ENCODE results near the gene SPNS3.

Gene SPNS3

DNA sequence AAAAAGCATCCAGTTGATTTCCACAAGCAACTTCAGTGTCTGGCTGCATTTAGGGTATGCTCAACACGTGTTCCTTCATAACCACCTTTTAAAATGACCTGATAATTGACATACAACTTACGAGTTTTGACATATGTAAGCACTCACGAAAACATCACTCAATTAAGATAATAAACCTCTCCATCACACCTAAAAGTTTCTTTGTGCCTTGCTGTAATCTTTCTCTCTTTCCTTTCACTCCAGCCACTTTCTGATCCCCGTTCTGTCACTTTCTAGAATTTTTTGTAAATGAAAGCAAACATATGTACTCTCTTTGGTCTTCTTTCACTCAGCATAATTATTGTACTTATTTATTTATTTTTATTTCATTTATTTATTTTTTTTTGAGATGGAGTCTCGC, 46.6 kb upstream of the SPNS3 start:
- Histone ChIP-seq H3K4me3 (ENCODE audit: low read depth, low read length) (no peak overlapping the region), H3K4me1 (ENCODE audit: control insufficient read depth, insufficient read depth, low read length) (no peaks in the 10 kb centered on the region), H3K9me3 (ENCODE audit: control insufficient read depth, insufficient read depth, low read depth, low read length) (no peaks in the 10 kb centered on the region), H3K27ac (ENCODE audit: extremely low read depth, low read depth, low read length) (no peak overlapping the region), H3K36me3 (ENCODE audit: control insufficient read depth in 2 of 2, insufficient read depth in 1 of 2, low read length in 2 of 2) (no peaks in the 10 kb centered on the region)
- CTCF ChIA-PET: interaction anchor here (0.6 kb wide), 2 partner anchors 49 to 470 kb away, joined by 3 read pairs; no protein-coding TSS in a partner anchor
- TF ChIP-seq SETDB1 (IDR thresholded peaks at IDR 0.05; ENCODE audit: insufficient read length, low read length): no peak
- TF ChIP-seq GLIS2 (tag by site-specific recombination; IDR thresholded peaks at IDR 0.05): no peak
- TF ChIP-seq, protein P1, sequence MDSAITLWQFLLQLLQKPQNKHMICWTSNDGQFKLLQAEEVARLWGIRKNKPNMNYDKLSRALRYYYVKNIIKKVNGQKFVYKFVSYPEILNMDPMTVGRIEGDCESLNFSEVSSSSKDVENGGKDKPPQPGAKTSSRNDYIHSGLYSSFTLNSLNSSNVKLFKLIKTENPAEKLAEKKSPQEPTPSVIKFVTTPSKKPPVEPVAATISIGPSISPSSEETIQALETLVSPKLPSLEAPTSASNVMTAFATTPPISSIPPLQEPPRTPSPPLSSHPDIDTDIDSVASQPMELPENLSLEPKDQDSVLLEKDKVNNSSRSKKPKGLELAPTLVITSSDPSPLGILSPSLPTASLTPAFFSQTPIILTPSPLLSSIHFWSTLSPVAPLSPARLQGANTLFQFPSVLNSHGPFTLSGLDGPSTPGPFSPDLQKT (IDR thresholded peaks at IDR 0.05; ENCODE audit: borderline replicate concordance, low read depth, low read length): no peak
- TF ChIP-seq PRDM1 (tag by site-specific recombination; IDR thresholded peaks at IDR 0.05): peak; percentile 61
- no peak for TF ChIP-seq ZNF266 (tag by site-specific recombination; IDR thresholded peaks at IDR 0.05; ENCODE audit: low read depth)
- POLR2A ChIA-PET: interaction anchor here (1.0 to 1.5 kb wide), 2 partner anchors 15 to 21 kb away, joined by 3 to 5 read pairs; no protein-coding TSS in a partner anchor

DNA sequence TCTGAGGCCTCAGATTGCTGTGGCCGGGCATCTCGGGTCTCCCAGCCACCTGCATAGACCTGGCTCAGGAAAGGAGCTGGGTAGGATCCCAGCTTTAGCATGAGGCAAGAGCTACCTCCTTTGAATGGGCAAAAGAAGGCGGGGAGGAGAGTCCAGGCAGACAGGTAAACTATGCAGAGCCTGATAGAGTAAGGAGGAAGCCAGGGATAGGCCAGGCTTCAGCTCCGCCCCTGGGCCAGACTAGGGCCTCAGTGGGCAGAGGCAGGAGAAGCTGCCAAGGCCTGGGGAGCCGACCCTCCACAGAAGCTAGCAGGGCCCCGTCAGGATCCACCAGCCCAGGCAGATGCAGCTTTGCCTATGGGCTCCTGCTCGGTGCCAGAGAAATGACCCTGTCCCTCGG, 44.7 kb upstream of the SPNS3 start:
- CTCF ChIA-PET: interaction anchor here (0.5 to 1.0 kb wide), 4 partner anchors 19 to 141 kb away, joined by 3 to 4 read pairs (median 3); no protein-coding TSS in a partner anchor
- POLR2A ChIA-PET: no interaction called here
- H3K4me1 ChIP-seq (ENCODE audit: control insufficient read depth, insufficient read depth, low read length): no peaks in the 10 kb centered on the region
- no peaks in the 10 kb centered on the region for H3K36me3 ChIP-seq (ENCODE audit: control insufficient read depth in 2 of 2, insufficient read depth in 1 of 2, low read length in 2 of 2)
- no peaks in the 10 kb centered on the region for H3K9me3 ChIP-seq (ENCODE audit: control insufficient read depth, insufficient read depth, low read depth, low read length)
- H3K27ac ChIP-seq (ENCODE audit: extremely low read depth, low read depth, low read length): no peak overlapping the region
- H3K4me3 ChIP-seq (ENCODE audit: low read depth, low read length): no peak overlapping the region
- TF ChIP-seq ZNF48 (tag by site-specific recombination; IDR thresholded peaks at IDR 0.05) (no peak), KLF8 (tag by site-specific recombination; IDR thresholded peaks at IDR 0.05) (no peak), ZBTB17 (tag by site-specific recombination; IDR thresholded peaks at IDR 0.05) (no peak), GLIS1 (tag by site-specific recombination; IDR thresholded peaks at IDR 0.05) (no peak), ZNF341 (tag by site-specific recombination; IDR thresholded peaks at IDR 0.05; ENCODE audit: low read depth) (no peak), ZNF10 (tag by site-specific recombination; IDR thresholded peaks at IDR 0.05) (no peak), KLF16 (tag by site-specific recombination; IDR thresholded peaks at IDR 0.05) (no peak), ZEB2 (tag by site-specific recombination; IDR thresholded peaks at IDR 0.05) (no peak), YY2 (tag by site-specific recombination; IDR thresholded peaks at IDR 0.05) (no peak), ZNF473 (tag by site-specific recombination; IDR thresholded peaks at IDR 0.05) (no peak), BCL11B (tag by site-specific recombination; IDR thresholded peaks at IDR 0.05; ENCODE audit: low read depth) (no peak)
- TF ChIP-seq, protein P2, sequence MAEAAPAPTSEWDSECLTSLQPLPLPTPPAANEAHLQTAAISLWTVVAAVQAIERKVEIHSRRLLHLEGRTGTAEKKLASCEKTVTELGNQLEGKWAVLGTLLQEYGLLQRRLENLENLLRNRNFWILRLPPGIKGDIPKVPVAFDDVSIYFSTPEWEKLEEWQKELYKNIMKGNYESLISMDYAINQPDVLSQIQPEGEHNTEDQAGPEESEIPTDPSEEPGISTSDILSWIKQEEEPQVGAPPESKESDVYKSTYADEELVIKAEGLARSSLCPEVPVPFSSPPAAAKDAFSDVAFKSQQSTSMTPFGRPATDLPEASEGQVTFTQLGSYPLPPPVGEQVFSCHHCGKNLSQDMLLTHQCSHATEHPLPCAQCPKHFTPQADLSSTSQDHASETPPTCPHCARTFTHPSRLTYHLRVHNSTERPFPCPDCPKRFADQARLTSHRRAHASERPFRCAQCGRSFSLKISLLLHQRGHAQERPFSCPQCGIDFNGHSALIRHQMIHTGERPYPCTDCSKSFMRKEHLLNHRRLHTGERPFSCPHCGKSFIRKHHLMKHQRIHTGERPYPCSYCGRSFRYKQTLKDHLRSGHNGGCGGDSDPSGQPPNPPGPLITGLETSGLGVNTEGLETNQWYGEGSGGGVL (tag by site-specific recombination; IDR thresholded peaks at IDR 0.05): no peak
- TF ChIP-seq, protein P3, sequence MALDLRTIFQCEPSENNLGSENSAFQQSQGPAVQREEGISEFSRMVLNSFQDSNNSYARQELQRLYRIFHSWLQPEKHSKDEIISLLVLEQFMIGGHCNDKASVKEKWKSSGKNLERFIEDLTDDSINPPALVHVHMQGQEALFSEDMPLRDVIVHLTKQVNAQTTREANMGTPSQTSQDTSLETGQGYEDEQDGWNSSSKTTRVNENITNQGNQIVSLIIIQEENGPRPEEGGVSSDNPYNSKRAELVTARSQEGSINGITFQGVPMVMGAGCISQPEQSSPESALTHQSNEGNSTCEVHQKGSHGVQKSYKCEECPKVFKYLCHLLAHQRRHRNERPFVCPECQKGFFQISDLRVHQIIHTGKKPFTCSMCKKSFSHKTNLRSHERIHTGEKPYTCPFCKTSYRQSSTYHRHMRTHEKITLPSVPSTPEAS (tag by site-specific recombination; IDR thresholded peaks at IDR 0.05): no peak
- TF ChIP-seq, protein P4, sequence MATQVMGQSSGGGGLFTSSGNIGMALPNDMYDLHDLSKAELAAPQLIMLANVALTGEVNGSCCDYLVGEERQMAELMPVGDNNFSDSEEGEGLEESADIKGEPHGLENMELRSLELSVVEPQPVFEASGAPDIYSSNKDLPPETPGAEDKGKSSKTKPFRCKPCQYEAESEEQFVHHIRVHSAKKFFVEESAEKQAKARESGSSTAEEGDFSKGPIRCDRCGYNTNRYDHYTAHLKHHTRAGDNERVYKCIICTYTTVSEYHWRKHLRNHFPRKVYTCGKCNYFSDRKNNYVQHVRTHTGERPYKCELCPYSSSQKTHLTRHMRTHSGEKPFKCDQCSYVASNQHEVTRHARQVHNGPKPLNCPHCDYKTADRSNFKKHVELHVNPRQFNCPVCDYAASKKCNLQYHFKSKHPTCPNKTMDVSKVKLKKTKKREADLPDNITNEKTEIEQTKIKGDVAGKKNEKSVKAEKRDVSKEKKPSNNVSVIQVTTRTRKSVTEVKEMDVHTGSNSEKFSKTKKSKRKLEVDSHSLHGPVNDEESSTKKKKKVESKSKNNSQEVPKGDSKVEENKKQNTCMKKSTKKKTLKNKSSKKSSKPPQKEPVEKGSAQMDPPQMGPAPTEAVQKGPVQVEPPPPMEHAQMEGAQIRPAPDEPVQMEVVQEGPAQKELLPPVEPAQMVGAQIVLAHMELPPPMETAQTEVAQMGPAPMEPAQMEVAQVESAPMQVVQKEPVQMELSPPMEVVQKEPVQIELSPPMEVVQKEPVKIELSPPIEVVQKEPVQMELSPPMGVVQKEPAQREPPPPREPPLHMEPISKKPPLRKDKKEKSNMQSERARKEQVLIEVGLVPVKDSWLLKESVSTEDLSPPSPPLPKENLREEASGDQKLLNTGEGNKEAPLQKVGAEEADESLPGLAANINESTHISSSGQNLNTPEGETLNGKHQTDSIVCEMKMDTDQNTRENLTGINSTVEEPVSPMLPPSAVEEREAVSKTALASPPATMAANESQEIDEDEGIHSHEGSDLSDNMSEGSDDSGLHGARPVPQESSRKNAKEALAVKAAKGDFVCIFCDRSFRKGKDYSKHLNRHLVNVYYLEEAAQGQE (tag by site-specific recombination; IDR thresholded peaks at IDR 0.05): no peak

All from HEK293 (cell line).